ENCODE measurements around the gene CEND1.

Gene CEND1

GRCh38 chr11:827146-827896 is 37.4 kb upstream of the CEND1 start:
- no peaks in the 10 kb centered on the region for H3K9me3 ChIP-seq (ENCODE audit: control insufficient read depth, low read length)
- peak overlapping the region; percentile 39 for H3K4me3 ChIP-seq (ENCODE audit: insufficient read depth, low read depth, low read length)
- peaks cover 69% of the 10 kb centered on the region for H3K27me3 ChIP-seq (ENCODE audit: control insufficient read depth, insufficient read depth, low read length, poor library complexity, severe bottlenecking)
- peaks cover 51% of the 10 kb centered on the region for H3K4me1 ChIP-seq (ENCODE audit: control insufficient read depth, insufficient read depth, low read length)
- H3K36me3 ChIP-seq (ENCODE audit: control insufficient read depth, insufficient read depth, low read length) = peaks cover 9% of the 10 kb centered on the region
- no peak overlapping the region for H3K27ac ChIP-seq (ENCODE audit: insufficient read depth, low read depth, low read length, poor library complexity, severe bottlenecking)
- WGBS, 2 experiments = 1 to 3% methylated on average over 66 of the region's 66 CpGs

DNA sequence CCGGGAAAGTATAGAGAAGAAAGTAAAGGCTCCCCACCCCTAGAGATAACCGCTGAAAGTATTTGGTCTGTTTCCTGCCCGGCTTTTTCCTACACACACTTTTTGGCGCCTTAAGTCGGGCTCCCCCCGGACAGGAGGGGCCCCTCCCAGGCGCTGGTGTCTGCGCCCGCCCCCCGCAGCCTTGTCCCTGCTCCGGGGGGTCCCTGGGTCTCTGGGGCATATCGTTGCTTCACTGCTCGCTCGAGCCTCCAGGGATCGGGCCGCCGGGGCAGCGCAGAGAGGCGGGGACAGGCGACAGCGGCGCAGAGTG is 36.9 kb upstream of the CEND1 start:
- peaks cover 45% of the 10 kb centered on the region for H3K4me1 ChIP-seq (ENCODE audit: control insufficient read depth, insufficient read depth, low read length)
- peaks cover 9% of the 10 kb centered on the region for H3K36me3 ChIP-seq (ENCODE audit: control insufficient read depth, insufficient read depth, low read length)
- WGBS, 2 experiments = 4 to 5% methylated on average over 22 of the region's 22 CpGs
- H3K4me3 ChIP-seq (ENCODE audit: insufficient read depth, low read depth, low read length) = peak overlapping the region; percentile 39
- no peak overlapping the region for H3K27ac ChIP-seq (ENCODE audit: insufficient read depth, low read depth, low read length, poor library complexity, severe bottlenecking)
- H3K27me3 ChIP-seq (ENCODE audit: control insufficient read depth, insufficient read depth, low read length, poor library complexity, severe bottlenecking) = peaks cover 64% of the 10 kb centered on the region
- no peaks in the 10 kb centered on the region for H3K9me3 ChIP-seq (ENCODE audit: control insufficient read depth, low read length)

- H3K9me3 ChIP-seq (ENCODE audit: control insufficient read depth, low read length) = no peaks in the 10 kb centered on the region
- H3K36me3 ChIP-seq (ENCODE audit: control insufficient read depth, insufficient read depth, low read length) = peaks cover 9% of the 10 kb centered on the region
- H3K27me3 ChIP-seq (ENCODE audit: control insufficient read depth, insufficient read depth, low read length, poor library complexity, severe bottlenecking) = peaks cover 58% of the 10 kb centered on the region
- H3K4me3 ChIP-seq (ENCODE audit: insufficient read depth, low read depth, low read length) = no peak overlapping the region
- H3K27ac ChIP-seq (ENCODE audit: insufficient read depth, low read depth, low read length, poor library complexity, severe bottlenecking) = no peak overlapping the region
- peaks cover 40% of the 10 kb centered on the region for H3K4me1 ChIP-seq (ENCODE audit: control insufficient read depth, insufficient read depth, low read length)
- 83 to 89% methylated on average over 9 of the region's 9 CpGs for WGBS, 2 experiments
Observed at GRCh38 chr11:826227-826621, 36.3 kb upstream of the CEND1 start.

DNA sequence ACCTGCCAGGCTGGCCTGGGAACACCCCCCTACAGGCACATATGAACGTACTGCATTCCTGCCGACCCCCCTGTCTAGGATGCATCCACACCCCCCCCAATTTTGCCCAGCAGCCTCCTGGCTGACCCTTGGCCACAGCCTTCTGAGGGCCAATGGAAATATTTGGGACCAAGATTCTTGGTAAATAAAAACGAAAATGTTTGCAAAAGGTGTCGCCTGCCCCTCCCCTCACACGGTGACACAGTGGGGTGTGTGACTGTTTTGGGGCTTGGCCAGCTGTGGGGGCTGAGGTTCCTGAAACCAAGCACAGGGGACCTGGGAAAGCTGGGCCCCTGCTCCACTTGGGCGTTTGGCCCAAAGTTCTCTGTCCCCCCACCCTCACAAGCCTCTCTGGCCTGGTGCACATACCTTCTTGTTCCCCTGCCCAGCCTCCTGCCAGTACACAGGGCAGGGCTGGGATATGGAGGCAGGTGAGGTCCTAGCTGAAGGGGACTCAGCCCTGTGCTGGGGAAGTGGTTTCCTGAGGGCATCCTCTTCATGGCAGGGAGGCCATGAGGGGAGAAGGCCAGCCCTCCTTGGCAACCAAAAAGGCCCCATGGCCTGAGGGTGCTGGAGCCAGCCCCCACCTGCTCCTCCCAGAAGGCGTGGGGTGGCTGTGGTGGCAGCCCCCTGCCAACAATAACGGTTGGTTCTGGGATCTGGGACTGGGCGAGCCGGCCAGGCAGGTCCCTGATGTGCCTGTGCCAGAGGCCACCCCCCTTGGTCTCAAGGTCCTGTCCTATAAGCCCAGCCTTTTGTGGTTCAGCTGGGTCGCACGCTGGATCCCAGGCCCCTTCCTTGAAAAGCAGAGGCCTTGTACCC is 35.7 kb upstream of the CEND1 start:
- H3K27me3 ChIP-seq (ENCODE audit: control insufficient read depth, insufficient read depth, low read length, poor library complexity, severe bottlenecking) = peaks cover 52% of the 10 kb centered on the region

GRCh38 chr11:824942-825341 is 35.1 kb upstream of the CEND1 start:
- 89 to 90% methylated on average over 10 to 11 of the region's 11 CpGs for WGBS, 2 experiments
- H3K27me3 ChIP-seq (ENCODE audit: control insufficient read depth, insufficient read depth, low read length, poor library complexity, severe bottlenecking) = peaks cover 45% of the 10 kb centered on the region
- H3K36me3 ChIP-seq (ENCODE audit: control insufficient read depth, insufficient read depth, low read length) = peaks cover 9% of the 10 kb centered on the region
- H3K4me1 ChIP-seq (ENCODE audit: control insufficient read depth, insufficient read depth, low read length) = peaks cover 36% of the 10 kb centered on the region
- no peak overlapping the region for H3K4me3 ChIP-seq (ENCODE audit: insufficient read depth, low read depth, low read length)
- no peak overlapping the region for H3K27ac ChIP-seq (ENCODE audit: insufficient read depth, low read depth, low read length, poor library complexity, severe bottlenecking)
- no peaks in the 10 kb centered on the region for H3K9me3 ChIP-seq (ENCODE audit: control insufficient read depth, low read length)

More for the DNA sequence above, 35.7 kb upstream of the CEND1 start:
- Histone ChIP-seq H3K4me1 (ENCODE audit: control insufficient read depth, insufficient read depth, low read length) (peaks cover 37% of the 10 kb centered on the region), H3K9me3 (ENCODE audit: control insufficient read depth, low read length) (no peaks in the 10 kb centered on the region), H3K4me3 (ENCODE audit: insufficient read depth, low read depth, low read length) (no peak overlapping the region), H3K36me3 (ENCODE audit: control insufficient read depth, insufficient read depth, low read length) (peaks cover 9% of the 10 kb centered on the region), H3K27ac (ENCODE audit: insufficient read depth, low read depth, low read length, poor library complexity, severe bottlenecking) (no peak overlapping the region)
- WGBS, 2 experiments = 90% methylated on average over 12 of the region's 12 CpGs

- no peaks in the 10 kb centered on the region for H3K9me3 ChIP-seq (ENCODE audit: control insufficient read depth, low read length)
- H3K36me3 ChIP-seq (ENCODE audit: control insufficient read depth, insufficient read depth, low read length) = peaks cover 9% of the 10 kb centered on the region
- H3K4me1 ChIP-seq (ENCODE audit: control insufficient read depth, insufficient read depth, low read length) = peaks cover 31% of the 10 kb centered on the region
- peaks cover 40% of the 10 kb centered on the region for H3K27me3 ChIP-seq (ENCODE audit: control insufficient read depth, insufficient read depth, low read length, poor library complexity, severe bottlenecking)
- WGBS, 2 experiments = 96 to 97% methylated on average over 59 of the region's 59 CpGs
- no peak overlapping the region for H3K4me3 ChIP-seq (ENCODE audit: insufficient read depth, low read depth, low read length)
- H3K27ac ChIP-seq (ENCODE audit: insufficient read depth, low read depth, low read length, poor library complexity, severe bottlenecking) = no peak overlapping the region
Observed at GRCh38 chr11:824292-824880, 34.5 kb upstream of the CEND1 start.

GRCh38 chr11:823441-824291 is 33.8 kb upstream of the CEND1 start:
- 93% methylated on average over 53 of the region's 53 CpGs for WGBS, 2 experiments

GRCh38 chr11:821512-822371 is 31.9 kb upstream of the CEND1 start:
- Histone ChIP-seq H3K27ac (ENCODE audit: insufficient read depth, low read depth, low read length, poor library complexity, severe bottlenecking) (no peak overlapping the region), H3K9me3 (ENCODE audit: control insufficient read depth, low read length) (no peaks in the 10 kb centered on the region), H3K36me3 (ENCODE audit: control insufficient read depth, insufficient read depth, low read length) (peaks cover 9% of the 10 kb centered on the region), H3K4me3 (ENCODE audit: insufficient read depth, low read depth, low read length) (no peak overlapping the region), H3K27me3 (ENCODE audit: control insufficient read depth, insufficient read depth, low read length, poor library complexity, severe bottlenecking) (peaks cover 13% of the 10 kb centered on the region), H3K4me1 (ENCODE audit: control insufficient read depth, insufficient read depth, low read length) (peaks cover 12% of the 10 kb centered on the region)
- WGBS, 2 experiments = 94% methylated on average over 22 of the region's 22 CpGs

More at GRCh38 chr11:823441-824291, 33.8 kb upstream of the CEND1 start:
- H3K9me3 ChIP-seq (ENCODE audit: control insufficient read depth, low read length) = no peaks in the 10 kb centered on the region
- peaks cover 9% of the 10 kb centered on the region for H3K36me3 ChIP-seq (ENCODE audit: control insufficient read depth, insufficient read depth, low read length)
- no peak overlapping the region for H3K4me3 ChIP-seq (ENCODE audit: insufficient read depth, low read depth, low read length)
- H3K4me1 ChIP-seq (ENCODE audit: control insufficient read depth, insufficient read depth, low read length) = peaks cover 28% of the 10 kb centered on the region
- H3K27ac ChIP-seq (ENCODE audit: insufficient read depth, low read depth, low read length, poor library complexity, severe bottlenecking) = no peak overlapping the region
- peaks cover 32% of the 10 kb centered on the region for H3K27me3 ChIP-seq (ENCODE audit: control insufficient read depth, insufficient read depth, low read length, poor library complexity, severe bottlenecking)
